Neural progenitor cell (in vitro differentiated cells): Measurements from ENCODE around the gene MSI2. TPM values are rescaled to one million over a fixed set of nuclear protein-coding genes. Genes with fewer than 3 reads are reported as not detected.

Experiments
- DNase-seq: peaks from one replicate; pipeline ENCODE4 v3.0.0-alpha.2; 2016; ENCODE audit warnings: low spot score
- H2AFZ ChIP-seq: fragments of 200-600 bp; sonication (generic); replicated peaks from 2 replicates; pipeline ENCODE4 v1.6.1; 2016; ENCODE audit warnings: antibody characterized with exemption
- H3F3A ChIP-seq: fragments of 200-600 bp; sonication (generic); 2 replicates; pipeline ENCODE4 v1.6.1; 2016; ENCODE audit warnings: antibody characterized with exemption, low read depth
- H3K27ac ChIP-seq: fragments of 200-600 bp; sonication (generic); 2 replicates; pipeline ENCODE4 v1.5.1; 2016; ENCODE audit warnings: mild to moderate bottlenecking
- H3K27me3 ChIP-seq: fragments of 200-600 bp; sonication (generic); 2 replicates; pipeline ENCODE4 v1.6.1; 2016; ENCODE audit warnings: mild to moderate bottlenecking, moderate library complexity
- H3K36me3 ChIP-seq: fragments of 200-600 bp; sonication (generic); 2 replicates; pipeline ENCODE4 v1.5.1; 2016
- H3K4me1 ChIP-seq: fragments of 200-600 bp; sonication (generic); 2 replicates; pipeline ENCODE4 v1.6.1; 2016; ENCODE audit warnings: mixed run types
- H3K4me2 ChIP-seq: fragments of 200-600 bp; sonication (generic); 2 replicates; pipeline ENCODE4 v1.6.1; 2016
- H3K4me3 ChIP-seq: fragments of 200-600 bp; sonication (generic); 2 replicates; pipeline ENCODE4 v1.5.1; 2016
- H3K79me2 ChIP-seq: fragments of 200-600 bp; sonication (generic); 2 replicates; pipeline ENCODE4 v1.6.1; 2016; ENCODE audit warnings: low read depth
- H3K9ac ChIP-seq: fragments of 200-600 bp; sonication (generic); 2 replicates; pipeline ENCODE4 v1.6.1; 2016
- H3K9me3 ChIP-seq: fragments of 200-600 bp; sonication (generic); 2 replicates; pipeline ENCODE4 v1.5.1; 2016; ENCODE audit warnings: low read depth
- H4K20me1 ChIP-seq: fragments of 200-600 bp; sonication (generic); 2 replicates; pipeline ENCODE4 v1.6.1; 2016; ENCODE audit warnings: low read depth
- H3K27ac Mint-ChIP-seq: 3 replicates; pipeline ENCODE4 v1.8.0; 2021; ENCODE audit warnings: mixed read lengths
- H3K27me3 Mint-ChIP-seq: 2 replicates; pipeline ENCODE4 v1.8.0; 2022; ENCODE audit warnings: low read depth, mild to moderate bottlenecking, inconsistent platforms, moderate library complexity, mixed read lengths; ENCODE audit not compliant: insufficient read depth
- H3K36me3 Mint-ChIP-seq: 3 replicates; pipeline ENCODE4 v1.8.0; 2021; ENCODE audit warnings: mixed read lengths
- H3K4me1 Mint-ChIP-seq: 3 replicates; pipeline ENCODE4 v1.8.0; 2021; ENCODE audit warnings: mixed read lengths
- H3K4me3 Mint-ChIP-seq: 3 replicates; pipeline ENCODE4 v1.8.0; 2021; ENCODE audit warnings: mild to moderate bottlenecking, moderate library complexity, mixed read lengths
- H3K9me3 Mint-ChIP-seq: 3 replicates; pipeline ENCODE4 v1.8.0; 2020; ENCODE audit warnings: mixed read lengths
- EZH2 ChIP-seq: fragments of 200-600 bp; sonication (generic); IDR thresholded peaks from 2 replicates; pipeline ENCODE4 v1.6.1; 2017; ENCODE audit warnings: antibody characterized with exemption, mild to moderate bottlenecking, moderate library complexity
- EZH2phosphoT487 ChIP-seq: fragments of 200-600 bp; sonication (generic); IDR thresholded peaks from 2 replicates; pipeline ENCODE4 v1.6.1; 2017; ENCODE audit warnings: antibody characterized with exemption
- total RNA-seq: library from RNA; depleted of rRNA; stranded (reverse); fragments of >200 nt; gene quantifications from 2 replicates; pipeline ENCODE4 v1.2.3, GENCODE V29; 2015; ENCODE audit warnings: low replicate concordance
- TF ChIP-seq, protein P1 (sequence below): fragments of 200-600 bp; sonication (generic); IDR thresholded peaks from 2 replicates; pipeline ENCODE4 v1.5.1; 2017; ENCODE audit warnings: antibody characterized with exemption, mild to moderate bottlenecking

MSI2 gene
- total RNA-seq, 1 donor from 2014 or later, result 96.9 TPM

DNA sequence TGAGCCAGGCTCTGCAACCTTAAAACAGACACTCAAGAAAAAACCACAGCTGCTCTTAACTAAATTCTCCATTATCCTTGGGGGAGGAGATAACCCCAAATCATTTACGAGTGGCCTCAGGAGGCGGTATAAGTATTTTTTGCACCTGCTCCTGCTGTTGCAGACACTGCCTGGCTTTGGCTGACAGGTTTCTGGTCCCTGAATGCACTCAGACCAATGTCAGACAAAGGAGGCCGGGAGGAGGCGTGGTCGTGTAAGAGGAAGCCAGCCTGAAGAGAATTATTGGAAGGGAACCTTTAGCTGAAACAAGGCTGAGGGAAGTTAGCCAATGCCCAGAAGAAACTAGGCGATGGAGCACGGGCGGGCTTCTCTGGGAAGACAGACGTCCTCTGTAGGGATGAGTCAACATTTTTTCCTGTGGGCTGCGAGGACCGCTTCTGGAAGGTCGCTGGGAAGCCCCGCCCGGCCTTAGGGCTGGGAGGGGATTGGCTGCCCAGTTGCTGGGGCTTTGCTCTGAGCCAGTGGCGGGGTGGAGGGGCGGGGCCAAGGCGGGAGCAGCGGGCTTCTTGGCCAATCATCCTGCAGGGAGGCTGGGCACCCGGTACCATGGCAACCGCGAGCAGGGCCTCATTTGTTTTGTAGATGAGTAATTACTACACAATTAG, 406.5 kb downstream of the MSI2 start:
- H3K27ac Mint-ChIP-seq, result peak overlapping the region; percentile 84
- H3K27me3 Mint-ChIP-seq, result peaks cover 12% of the 10 kb centered on the region
- H3K9me3 ChIP-seq, result no peaks in the 10 kb centered on the region
- H3F3A ChIP-seq, result peaks cover 62% of the 10 kb centered on the region
- H3K36me3 ChIP-seq, result no peaks in the 10 kb centered on the region
- H3K27ac ChIP-seq, result peak overlapping the region; percentile 16
- peak overlapping the region; percentile 70 for H3K4me2 ChIP-seq
- H3K36me3 Mint-ChIP-seq, result peaks cover 31% of the 10 kb centered on the region
- H3K9me3 Mint-ChIP-seq, result no peaks in the 10 kb centered on the region
- H3K4me3 Mint-ChIP-seq, result peak overlapping the region; percentile 84
- H3K79me2 ChIP-seq, result no peaks in the 10 kb centered on the region
- H3K4me1 ChIP-seq, result peaks cover 51% of the 10 kb centered on the region
- peak overlapping the region; percentile 43 for H2AFZ ChIP-seq
- peak; percentile 97 for DNase-seq
- peaks cover 66% of the 10 kb centered on the region for H3K4me1 Mint-ChIP-seq
- H4K20me1 ChIP-seq, result peaks cover 44% of the 10 kb centered on the region
- no peak overlapping the region for H3K9ac ChIP-seq
- H3K27me3 ChIP-seq, result no peaks in the 10 kb centered on the region
- no peak for TF ChIP-seq EZH2phosphoT487
- TF ChIP-seq, protein P1, sequence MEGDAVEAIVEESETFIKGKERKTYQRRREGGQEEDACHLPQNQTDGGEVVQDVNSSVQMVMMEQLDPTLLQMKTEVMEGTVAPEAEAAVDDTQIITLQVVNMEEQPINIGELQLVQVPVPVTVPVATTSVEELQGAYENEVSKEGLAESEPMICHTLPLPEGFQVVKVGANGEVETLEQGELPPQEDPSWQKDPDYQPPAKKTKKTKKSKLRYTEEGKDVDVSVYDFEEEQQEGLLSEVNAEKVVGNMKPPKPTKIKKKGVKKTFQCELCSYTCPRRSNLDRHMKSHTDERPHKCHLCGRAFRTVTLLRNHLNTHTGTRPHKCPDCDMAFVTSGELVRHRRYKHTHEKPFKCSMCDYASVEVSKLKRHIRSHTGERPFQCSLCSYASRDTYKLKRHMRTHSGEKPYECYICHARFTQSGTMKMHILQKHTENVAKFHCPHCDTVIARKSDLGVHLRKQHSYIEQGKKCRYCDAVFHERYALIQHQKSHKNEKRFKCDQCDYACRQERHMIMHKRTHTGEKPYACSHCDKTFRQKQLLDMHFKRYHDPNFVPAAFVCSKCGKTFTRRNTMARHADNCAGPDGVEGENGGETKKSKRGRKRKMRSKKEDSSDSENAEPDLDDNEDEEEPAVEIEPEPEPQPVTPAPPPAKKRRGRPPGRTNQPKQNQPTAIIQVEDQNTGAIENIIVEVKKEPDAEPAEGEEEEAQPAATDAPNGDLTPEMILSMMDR, result peak; percentile 16
- peak overlapping the region; percentile 39 for H3K4me3 ChIP-seq

DNA sequence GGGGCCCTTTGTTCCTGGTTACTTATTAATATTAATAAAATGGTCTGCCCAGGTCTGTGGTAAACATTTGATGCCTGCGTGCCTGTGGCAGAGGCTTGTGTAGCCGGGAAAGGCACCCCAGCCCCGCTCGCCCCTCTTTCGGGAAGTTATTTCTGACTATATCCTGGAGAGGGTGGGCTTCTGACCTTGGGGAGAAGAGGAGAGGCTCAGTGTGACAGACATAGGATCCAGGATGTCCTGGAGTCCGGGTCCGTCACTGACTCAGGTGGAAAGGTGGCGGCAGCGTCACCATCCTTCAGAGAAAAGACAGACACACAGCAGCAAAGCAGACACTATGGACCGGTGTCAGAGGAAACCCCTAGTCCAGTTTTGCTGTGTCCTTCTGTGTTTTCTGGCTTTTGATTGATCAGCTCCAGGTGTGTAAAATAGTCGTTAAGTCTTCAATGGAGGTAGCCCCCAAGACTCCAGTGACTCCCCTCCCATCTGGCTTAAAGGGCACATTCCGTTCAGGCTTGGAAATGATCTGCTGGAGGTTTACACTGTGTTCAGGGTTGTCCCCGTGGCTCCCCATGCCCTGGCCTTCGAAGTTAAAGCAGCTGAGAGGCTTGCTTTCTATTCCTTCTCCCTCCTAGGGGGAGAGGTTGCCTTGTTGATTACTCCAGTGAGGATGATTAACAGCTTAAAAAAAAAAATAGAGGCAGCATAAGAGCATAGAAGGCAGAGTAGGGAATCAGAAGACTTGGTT, 407.2 kb downstream of the MSI2 start:
- H4K20me1 ChIP-seq, result peaks cover 44% of the 10 kb centered on the region
- H3K27me3 ChIP-seq, result no peaks in the 10 kb centered on the region
- Mint-ChIP-seq H3K4me3 (peak overlapping the region; percentile 64), H3K4me1 (peaks cover 66% of the 10 kb centered on the region), H3K27me3 (peaks cover 11% of the 10 kb centered on the region), H3K36me3 (peaks cover 29% of the 10 kb centered on the region), H3K27ac (peak overlapping the region; percentile 72), H3K9me3 (no peaks in the 10 kb centered on the region)
- no peak for TF ChIP-seq EZH2phosphoT487
- TF ChIP-seq EZH2, result no peak
- TF ChIP-seq, protein P1, result no peak
- no peak overlapping the region for H2AFZ ChIP-seq
- H3K36me3 ChIP-seq, result no peaks in the 10 kb centered on the region
- no peaks in the 10 kb centered on the region for H3K9me3 ChIP-seq
- H3K9ac ChIP-seq, result no peak overlapping the region
- peaks cover 62% of the 10 kb centered on the region for H3F3A ChIP-seq
- peaks cover 51% of the 10 kb centered on the region for H3K4me1 ChIP-seq
- peak overlapping the region; percentile 70 for H3K4me2 ChIP-seq
- H3K27ac ChIP-seq, result no peak overlapping the region
- DNase-seq, result peak; percentile 35
- H3K79me2 ChIP-seq, result no peaks in the 10 kb centered on the region
- H3K4me3 ChIP-seq, result no peak overlapping the region

DNA sequence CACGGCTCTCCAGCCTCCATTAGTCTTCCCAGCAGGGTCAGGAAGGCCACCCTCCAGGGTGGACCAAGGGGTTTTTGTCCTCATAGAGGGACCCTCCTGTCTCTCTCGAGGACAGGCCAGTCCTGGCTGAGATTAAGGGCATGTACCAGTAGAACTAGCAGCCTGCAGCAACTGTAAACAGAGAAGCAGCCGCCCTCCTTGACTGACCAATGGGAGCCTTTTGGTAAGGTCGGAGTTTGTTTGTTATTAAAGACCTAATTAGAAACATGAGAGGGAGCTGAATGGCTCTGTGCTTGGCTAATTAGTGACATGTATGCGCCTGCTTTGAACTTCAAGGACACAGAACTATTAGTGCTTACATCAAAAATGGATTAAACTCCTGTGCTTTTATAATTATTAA, 408.8 kb downstream of the MSI2 start:
- peak overlapping the region; percentile 47 for H3K4me2 ChIP-seq
- H2AFZ ChIP-seq, result no peak overlapping the region
- H3K4me1 Mint-ChIP-seq, result peaks cover 66% of the 10 kb centered on the region
- H4K20me1 ChIP-seq, result peaks cover 42% of the 10 kb centered on the region
- TF ChIP-seq, protein P1, result no peak
- TF ChIP-seq EZH2, result no peak
- TF ChIP-seq EZH2phosphoT487, result no peak
- no peak overlapping the region for H3K9ac ChIP-seq
- H3F3A ChIP-seq, result peaks cover 54% of the 10 kb centered on the region
- H3K27ac Mint-ChIP-seq, result peak overlapping the region; percentile 17
- no peak overlapping the region for H3K4me3 ChIP-seq
- no peaks in the 10 kb centered on the region for H3K36me3 ChIP-seq
- no peaks in the 10 kb centered on the region for H3K27me3 ChIP-seq
- no peaks in the 10 kb centered on the region for H3K9me3 Mint-ChIP-seq
- H3K36me3 Mint-ChIP-seq, result peaks cover 29% of the 10 kb centered on the region
- no peaks in the 10 kb centered on the region for H3K9me3 ChIP-seq
- no peak overlapping the region for H3K4me3 Mint-ChIP-seq
- peaks cover 51% of the 10 kb centered on the region for H3K4me1 ChIP-seq
- H3K79me2 ChIP-seq, result no peaks in the 10 kb centered on the region
- H3K27ac ChIP-seq, result no peak overlapping the region
- peaks cover 8% of the 10 kb centered on the region for H3K27me3 Mint-ChIP-seq
- DNase-seq, result peak; percentile 39
